IPS-18a (cell line): ENCODE data around the gene ACRBP.
"Not testable (repeated sequence)": the region's sequence is repeated elsewhere in the genome, so short reads cannot be mapped to it uniquely, and the experiment has no call there.

Source experiments
- H3K27ac ChIP-seq: one replicate; pipeline ENCODE4 v1.5.1; 2013; ENCODE audit warnings: low read length
- H3K27me3 ChIP-seq: one replicate; pipeline ENCODE4 v1.6.1; 2013; ENCODE audit warnings: mild to moderate bottlenecking, low read length; ENCODE audit not compliant: control insufficient read depth, insufficient read depth
- H3K36me3 ChIP-seq: one replicate; pipeline ENCODE4 v1.6.1; 2013; ENCODE audit warnings: low read depth, low read length; ENCODE audit not compliant: control insufficient read depth
- H3K4me1 ChIP-seq: one replicate; pipeline ENCODE4 v1.6.1; 2013; ENCODE audit warnings: low read depth, low read length; ENCODE audit not compliant: control insufficient read depth
- H3K4me3 ChIP-seq: one replicate; pipeline ENCODE4 v1.5.1; 2013; ENCODE audit warnings: low read length
- H3K9ac ChIP-seq: one replicate; pipeline ENCODE4 v1.6.1; 2013; ENCODE audit warnings: mild to moderate bottlenecking, low read length, moderate library complexity
- H3K9me3 ChIP-seq: one replicate; pipeline ENCODE4 v1.6.1; 2013; ENCODE audit warnings: low read depth, low read length; ENCODE audit not compliant: control insufficient read depth

Gene ACRBP

GRCh38 chr12:6612652-6613014 lies 34.6 kb downstream of the ACRBP start:
- Histone ChIP-seq H3K9me3 (no peaks in the 10 kb centered on the region), H3K4me3 (peak overlapping the region; percentile 55), H3K27ac (no peak overlapping the region), H3K27me3 (no peaks in the 10 kb centered on the region), H3K4me1 (peaks cover 34% of the 10 kb centered on the region), H3K36me3 (no peaks in the 10 kb centered on the region), H3K9ac (peak overlapping the region; percentile 82)

GRCh38 chr12:6612247-6612646 lies 35.0 kb downstream of the ACRBP start:
- Histone ChIP-seq H3K9me3 (no peaks in the 10 kb centered on the region), H3K36me3 (no peaks in the 10 kb centered on the region), H3K4me1 (peaks cover 35% of the 10 kb centered on the region), H3K4me3 (peak overlapping the region; percentile 55), H3K27me3 (no peaks in the 10 kb centered on the region), H3K27ac (no peak overlapping the region), H3K9ac (peak overlapping the region; percentile 82)

GRCh38 chr12:6608592-6609281 lies 38.5 kb downstream of the ACRBP start:
- Histone ChIP-seq H3K27ac (no peak overlapping the region), H3K36me3 (peaks cover 18% of the 10 kb centered on the region), H3K9ac (no peak overlapping the region), H3K9me3 (no peaks in the 10 kb centered on the region), H3K4me1 (peaks cover 47% of the 10 kb centered on the region), H3K27me3 (no peaks in the 10 kb centered on the region), H3K4me3 (no peak overlapping the region)

- H3K4me3 ChIP-seq: no peak overlapping the region
- no peaks in the 10 kb centered on the region for H3K27me3 ChIP-seq
- H3K9ac ChIP-seq: no peak overlapping the region
- H3K9me3 ChIP-seq: no peaks in the 10 kb centered on the region
- peaks cover 21% of the 10 kb centered on the region for H3K36me3 ChIP-seq
- H3K4me1 ChIP-seq: peaks cover 46% of the 10 kb centered on the region
- no peak overlapping the region for H3K27ac ChIP-seq
These were observed 39.3 kb downstream of the ACRBP start for GRCh38 chr12:6607751-6608591.

- peak overlapping the region; percentile 94 for H3K4me3 ChIP-seq
- H3K27ac ChIP-seq: no peak overlapping the region
- no peaks in the 10 kb centered on the region for H3K27me3 ChIP-seq
- H3K9me3 ChIP-seq: no peaks in the 10 kb centered on the region
- peak overlapping the region; percentile 70 for H3K9ac ChIP-seq
- peaks cover 34% of the 10 kb centered on the region for H3K4me1 ChIP-seq
- H3K36me3 ChIP-seq: peaks cover 36% of the 10 kb centered on the region
These were observed 40.7 kb downstream of the ACRBP start for GRCh38 chr12:6606331-6607131.

- H3K27ac ChIP-seq: no peak overlapping the region
- H3K9me3 ChIP-seq: no peaks in the 10 kb centered on the region
- peaks cover 29% of the 10 kb centered on the region for H3K4me1 ChIP-seq
- peak overlapping the region; percentile 70 for H3K9ac ChIP-seq
- peaks cover 44% of the 10 kb centered on the region for H3K36me3 ChIP-seq
- no peaks in the 10 kb centered on the region for H3K27me3 ChIP-seq
- H3K4me3 ChIP-seq: peak overlapping the region; percentile 94
These were observed 41.6 kb downstream of the ACRBP start for GRCh38 chr12:6605421-6606330.

GRCh38 chr12:6604259-6605029 lies 42.8 kb downstream of the ACRBP start:
- H3K4me3 ChIP-seq: peak overlapping the region; percentile 94
- H3K4me1 ChIP-seq: peaks cover 29% of the 10 kb centered on the region
- peak overlapping the region; percentile 4 for H3K9ac ChIP-seq
- no peaks in the 10 kb centered on the region for H3K9me3 ChIP-seq
- H3K36me3 ChIP-seq: peaks cover 56% of the 10 kb centered on the region
- no peak overlapping the region for H3K27ac ChIP-seq
- no peaks in the 10 kb centered on the region for H3K27me3 ChIP-seq

GRCh38 chr12:6603095-6603567 lies 44.1 kb downstream of the ACRBP start:
- H3K27ac ChIP-seq: no peak overlapping the region
- H3K9ac ChIP-seq: no peak overlapping the region
- H3K4me1 ChIP-seq: peaks cover 27% of the 10 kb centered on the region
- peaks cover 68% of the 10 kb centered on the region for H3K36me3 ChIP-seq
- H3K4me3 ChIP-seq: no peak overlapping the region
- no peaks in the 10 kb centered on the region for H3K27me3 ChIP-seq
- H3K9me3 ChIP-seq: no peaks in the 10 kb centered on the region

GRCh38 chr12:6602526-6602925 lies 44.7 kb downstream of the ACRBP start:
- Histone ChIP-seq H3K9ac (no peak overlapping the region), H3K27ac (no peak overlapping the region), H3K4me3 (no peak overlapping the region), H3K4me1 (peaks cover 22% of the 10 kb centered on the region), H3K36me3 (peaks cover 74% of the 10 kb centered on the region), H3K27me3 (no peaks in the 10 kb centered on the region), H3K9me3 (no peaks in the 10 kb centered on the region)

GRCh38 chr12:6595673-6596072 lies 51.6 kb downstream of the ACRBP start:
- peaks cover 92% of the 10 kb centered on the region for H3K36me3 ChIP-seq
- H3K27me3 ChIP-seq, H3K4me1 ChIP-seq, H3K4me3 ChIP-seq, H3K27ac ChIP-seq, H3K9me3 ChIP-seq, H3K9ac ChIP-seq: not testable (repeated sequence)
